H1 (cell line): ENCODE data around the gene SF3B1. TPM values are rescaled to one million over a fixed set of nuclear protein-coding genes. Genes with fewer than 3 reads are reported as not detected.

Experiments used
- CTCF ChIA-PET: fragments of 300-600 bp; sonication (Branson Sonifier 250); formaldehyde crosslinking; loops from one replicate; lab custom pipeline; 2021; ENCODE audit not compliant: partially characterized antibody; lab: Charles Lee
- POLR2A ChIA-PET: fragments of 300-600 bp; sonication (Branson Sonifier 250); formaldehyde crosslinking; loops from one replicate; lab custom pipeline; 2021; ENCODE audit warnings: inconsistent platforms; ENCODE audit not compliant: partially characterized antibody; lab: Charles Lee
- DNase-seq, 2 experiments: peaks; one replicate each; pipeline versions ENCODE4 v3.0.0 to v3.0.0-alpha.2; 2010 to 2022; ENCODE audit warnings: low spot score in 2 of 2, low read depth in 1 of 2, mixed read lengths in 1 of 2
- FAIRE-seq: peaks from 2 replicates; lab custom pipeline; 2011; peaks lifted over from hg19 to GRCh38; lab: Jason Lieb, UNC
- H2AFZ ChIP-seq: 2 replicates; pipeline ENCODE4 v1.8.1; 2012; ENCODE audit warnings: low read length, inconsistent platforms
- H2AK5ac ChIP-seq: 2 replicates; pipeline ENCODE4 v1.6.1; 2013; ENCODE audit warnings: low read depth, low read length
- H2BK120ac ChIP-seq: replicated peaks from 2 replicates; pipeline ENCODE3; 2013; ENCODE audit warnings: low read depth, low read length, inconsistent platforms
- H2BK12ac ChIP-seq: 2 replicates; pipeline ENCODE4 v1.6.1; 2013; ENCODE audit warnings: low read depth, low read length
- H2BK15ac ChIP-seq: 2 replicates; pipeline ENCODE4 v1.6.1; 2013; ENCODE audit warnings: low read length
- H2BK20ac ChIP-seq: 2 replicates; pipeline ENCODE4 v1.6.1; 2013; ENCODE audit warnings: low read length
- H2BK5ac ChIP-seq: 2 replicates; pipeline ENCODE4 v1.6.1; 2013; ENCODE audit warnings: low read depth, low read length
- H3K14ac ChIP-seq: 2 replicates; pipeline ENCODE4 v1.6.1; 2013; ENCODE audit warnings: inconsistent platforms; ENCODE audit not compliant: insufficient read length
- H3K18ac ChIP-seq: 2 replicates; pipeline ENCODE4 v1.6.1; 2013; ENCODE audit warnings: low read length; ENCODE audit errors: extremely low read depth
- H3K23ac ChIP-seq: 2 replicates; pipeline ENCODE4 v1.6.1; 2013; ENCODE audit warnings: inconsistent platforms; ENCODE audit not compliant: insufficient read length
- H3K23me2 ChIP-seq: 2 replicates; pipeline ENCODE4 v1.6.1; 2013; ENCODE audit warnings: low read depth, low read length
- H3K27ac ChIP-seq: 2 replicates; pipeline ENCODE4 v1.6.1; 2011; ENCODE audit warnings: low read depth, low read length, inconsistent platforms
- H3K27me3 ChIP-seq, 4 experiments: replicated peaks in 1 of 4; 1 replicate in 1 of 4; 2 replicates in 3 of 4; pipeline versions ENCODE4 v1.6.1 to v1.8.1; 2011 to 2013; ENCODE audit warnings: low read length in 3 of 4, mild to moderate bottlenecking in 3 of 4, inconsistent platforms in 2 of 4, mixed read lengths in 2 of 4, moderate library complexity in 1 of 4; ENCODE audit not compliant: control insufficient read depth in 3 of 4, insufficient read depth in 3 of 4; ENCODE audit errors: extremely low read depth in 1 of 4
- H3K36me3 ChIP-seq, 4 experiments: 2 replicates each; pipeline versions ENCODE4 v1.6.1 to v1.8.1; 2011 to 2013; ENCODE audit warnings: mild to moderate bottlenecking in 4 of 4, low read length in 3 of 4, moderate library complexity in 2 of 4, control low read depth in 1 of 4, inconsistent platforms in 1 of 4; ENCODE audit not compliant: insufficient read depth in 4 of 4, control insufficient read depth in 2 of 4
- H3K4ac ChIP-seq: replicated peaks from 2 replicates; pipeline ENCODE3; 2013; ENCODE audit warnings: low read length, low read depth, mixed read lengths, inconsistent platforms; ENCODE audit not compliant: insufficient read length
- H3K4me1 ChIP-seq, 4 experiments: replicated peaks in 1 of 4; 1 replicate in 1 of 4; 2 replicates in 3 of 4; pipeline versions ENCODE4 v1.6.1 to v1.8.1; 2011 to 2013; ENCODE audit warnings: low read length in 3 of 4, inconsistent platforms in 2 of 4, mixed read lengths in 1 of 4; ENCODE audit not compliant: insufficient read depth in 4 of 4, control insufficient read depth in 3 of 4
- H3K4me2 ChIP-seq, 2 experiments: 2 replicates each; pipeline versions ENCODE4 v1.6.1 to v1.8.1; 2011 to 2013; ENCODE audit warnings: low read depth in 2 of 2, low read length in 2 of 2, control low read depth in 1 of 2, inconsistent platforms in 1 of 2, mild to moderate bottlenecking in 1 of 2; ENCODE audit not compliant: insufficient read depth in 1 of 2
- H3K4me3 ChIP-seq, 4 experiments: fragments of 200-600, 300-600 bp in 1 of 4; sonication (generic), shearing (Covaris generic), sonication (Bioruptor Twin) in 1 of 4; 2 replicates each; pipeline versions ENCODE4 v1.5.1 to v1.8.1; 2011 to 2016; ENCODE audit warnings: low read length in 4 of 4, low read depth in 3 of 4, control low read depth in 2 of 4, inconsistent platforms in 2 of 4, mild to moderate bottlenecking in 2 of 4, mixed read lengths in 1 of 4, moderate library complexity in 1 of 4; ENCODE audit not compliant: insufficient read depth in 2 of 4; ENCODE audit errors: extremely low read depth in 1 of 4
- H3K56ac ChIP-seq: replicated peaks from 2 replicates; pipeline ENCODE3; 2013; ENCODE audit warnings: low read depth, mild to moderate bottlenecking, mixed read lengths, low read length, inconsistent platforms; ENCODE audit not compliant: insufficient read length
- H3K79me1 ChIP-seq: 2 replicates; pipeline ENCODE4 v1.6.1; 2013; ENCODE audit warnings: low read depth, low read length, control low read depth
- H3K79me2 ChIP-seq, 2 experiments: 2 replicates each; pipeline versions ENCODE4 v1.6.1 to v1.8.1; 2012 to 2013; ENCODE audit warnings: low read length in 2 of 2, mild to moderate bottlenecking in 2 of 2, inconsistent platforms in 1 of 2; ENCODE audit not compliant: insufficient read depth in 2 of 2, control insufficient read depth in 1 of 2
- H3K9ac ChIP-seq, 4 experiments: replicated peaks in 1 of 4; 1 replicate in 1 of 4; 2 replicates in 3 of 4; pipeline versions ENCODE4 v1.6.1 to v1.8.1; 2011 to 2013; ENCODE audit warnings: low read depth in 3 of 4, low read length in 3 of 4, control low read depth in 2 of 4, mild to moderate bottlenecking in 2 of 4, moderate library complexity in 2 of 4, inconsistent platforms in 1 of 4; ENCODE audit errors: extremely low read depth in 1 of 4
- H3K9me3 ChIP-seq, 2 experiments: 2 replicates each; pipeline versions ENCODE4 v1.6.1 to v1.8.1; 2012 to 2013; ENCODE audit warnings: mild to moderate bottlenecking in 2 of 2, moderate library complexity in 2 of 2, control low read depth in 1 of 2, inconsistent platforms in 1 of 2, low read depth in 1 of 2, low read length in 1 of 2, mixed read lengths in 1 of 2; ENCODE audit not compliant: insufficient read depth in 2 of 2
- H4K20me1 ChIP-seq, 2 experiments: replicated peaks in 1 of 2; 2 replicates each; pipeline versions ENCODE3 to v1.8.1; 2011 to 2013; ENCODE audit warnings: inconsistent platforms in 2 of 2, low read length in 2 of 2, mild to moderate bottlenecking in 1 of 2; ENCODE audit not compliant: insufficient read depth in 2 of 2, control insufficient read depth in 1 of 2
- H4K5ac ChIP-seq: 2 replicates; pipeline ENCODE4 v1.6.1; 2013; ENCODE audit warnings: low read length, low read depth, mixed read lengths, inconsistent platforms; ENCODE audit not compliant: insufficient read length
- H4K8ac ChIP-seq: 2 replicates; pipeline ENCODE4 v1.8.0; 2013; ENCODE audit warnings: mild to moderate bottlenecking, moderate library complexity, low read length, inconsistent platforms; ENCODE audit not compliant: insufficient read depth; ENCODE audit errors: extremely low read depth
- H4K91ac ChIP-seq: replicated peaks from 2 replicates; pipeline ENCODE3; 2013; ENCODE audit warnings: low read length, mixed read lengths, inconsistent platforms; ENCODE audit not compliant: insufficient read length
- CHD1 ChIP-seq: IDR thresholded peaks from 2 replicates; pipeline ENCODE4 v1.6.1; 2012; ENCODE audit warnings: low read depth, low read length, improper control_type of control experiment
- HDAC2 ChIP-seq, 2 experiments: fragments of 300-600 bp in 1 of 2; sonication (generic) in 1 of 2; IDR thresholded peaks; 2 replicates each; pipeline ENCODE4 v1.6.1; 2011 to 2012; ENCODE audit warnings: low read depth in 2 of 2, low read length in 2 of 2, mild to moderate bottlenecking in 2 of 2, moderate library complexity in 2 of 2, borderline replicate concordance in 1 of 2, inconsistent platforms in 1 of 2
- RNF2 ChIP-seq: fragments of 200-900, 300-1000 bp; sonication (generic); IDR thresholded peaks from 2 replicates; pipeline ENCODE4 v1.7.1; 2016; ENCODE audit warnings: borderline replicate concordance, low read depth, mild to moderate bottlenecking, antibody characterized with exemption, low read length; ENCODE audit not compliant: poor library complexity, severe bottlenecking; ENCODE audit errors: missing control alignments
- SP2 ChIP-seq: IDR thresholded peaks from 2 replicates; pipeline ENCODE4 v1.6.1; 2012; ENCODE audit warnings: mild to moderate bottlenecking, low read length, inconsistent platforms
- YY1 ChIP-seq: IDR thresholded peaks from 2 replicates; pipeline ENCODE4 v1.6.1; 2011; ENCODE audit warnings: low read depth, mild to moderate bottlenecking, low read length
- WGBS, 2 experiments: shearing (Covaris generic) in 1 of 2; methylation state at CpG; one replicate each; pipeline versions ENCODE4 v1.1.6 to v1.1.7; 2013 to 2015; ENCODE audit warnings: low lambda C conversion rate in 2 of 2, mixed read lengths in 2 of 2, inconsistent platforms in 1 of 2, low coverage in 1 of 2, missing lambda C conversion rate in 1 of 2; ENCODE audit not compliant: insufficient replicate concordance in 2 of 2, insufficient coverage in 1 of 2, insufficient read length in 1 of 2; ENCODE audit errors: extremely low coverage in 1 of 2, missing lambda C conversion rate in 1 of 2; 5-methylcytosine and 5-hydroxymethylcytosine counted together
- polyA plus RNA-seq, 7 experiments: library from polyadenylated mRNA; depleted of rRNA in 3 of 7; stranded (reverse) in 5 of 7; unstranded in 2 of 7; fragments of >200 nt in 5 of 7; fragments of 200-250 nt in 2 of 7; gene quantifications; 1 replicate in 5 of 7; 2 replicates in 1 of 7; 4 replicates in 1 of 7; pipeline versions ENCODE4 v1.2.1 to v1.2.3, GENCODE V29; 2011 to 2013; ENCODE audit warnings: missing spikeins in 2 of 7, mixed read lengths in 2 of 7
- total RNA-seq: library from RNA; stranded (reverse); fragmentation: NEBNext Ultra II Directional; extraction: Animal tissue kit (Norgen Biotek cat#: 25700); gene quantifications from 2 replicates; pipeline ENCODE4 v1.2.1, GENCODE V29; 2021

The SF3B1 gene
- total and polyA plus RNA-seq, 2 of the 8 experiments (the other 6 are each of a cell fraction or from before 2014, with no cell fraction given): 320 to 403 TPM

- H2BK20ac ChIP-seq: no peak overlapping the region
- no peak overlapping the region for H3K14ac ChIP-seq
- H2BK12ac ChIP-seq: no peak overlapping the region
- H4K8ac ChIP-seq: no peak overlapping the region; the same call in 1 of the 2 replicates
- H3K27ac ChIP-seq: no peak overlapping the region
- WGBS, 2 experiments: 94% methylated on average over 3 of the region's 3 CpGs; no CpG with 5 or more reads in 1 of the 2 experiments
- no peak overlapping the region for H2AFZ ChIP-seq
- H2BK15ac ChIP-seq: no peak overlapping the region
- H4K5ac ChIP-seq: no peak overlapping the region
- ChIA-PET CTCF (interaction anchor here (1.6 kb wide), 1 partner anchor 20 kb away, joined by 3 read pairs; no protein-coding TSS in a partner anchor), POLR2A (interaction anchor here (1.1 to 6.3 kb wide), 4 partner anchors 9 to 21 kb away, joined by 3 to 37 read pairs (median 4); partner anchors contain the start of genes HSPD1 and HSPE1)
- no peak overlapping the region for H3K4ac ChIP-seq
- H3K18ac ChIP-seq: no peak overlapping the region
- no peaks in the 10 kb centered on the region for H4K20me1 ChIP-seq
- H2AK5ac ChIP-seq: no peak overlapping the region
- H2BK120ac ChIP-seq: no peak overlapping the region
- no peaks in the 10 kb centered on the region for H3K27me3 ChIP-seq
- H3K4me2 ChIP-seq: no peak overlapping the region
- no peak overlapping the region for H3K9ac ChIP-seq
- H3K79me2 ChIP-seq: no peaks in the 10 kb centered on the region
- H2BK5ac ChIP-seq: no peak overlapping the region
- no peaks in the 10 kb centered on the region for H3K79me1 ChIP-seq
- no peaks in the 10 kb centered on the region for H3K9me3 ChIP-seq
- no peaks in the 10 kb centered on the region for H3K4me1 ChIP-seq
- H4K91ac ChIP-seq: no peak overlapping the region
- H3K23ac ChIP-seq: no peak overlapping the region
- no peaks in the 10 kb centered on the region for H3K23me2 ChIP-seq
- H3K56ac ChIP-seq: no peak overlapping the region
- FAIRE-seq: no peak
- DNase-seq: no peak
- no peak overlapping the region for H3K4me3 ChIP-seq
- peaks cover 0 to 17% (median 6%) of the 10 kb centered on the region in 4 experiments; a peak in 5 of 8 replicates for H3K36me3 ChIP-seq
- no peak for TF ChIP-seq RNF2
- no peak for TF ChIP-seq SP2
- TF ChIP-seq YY1: no peak
- no peak for TF ChIP-seq HDAC2 (IDR thresholded peaks at IDR 0.05; ENCODE audit: borderline replicate concordance in 1 of 2, low read depth in 2 of 2, low read length in 2 of 2)
- TF ChIP-seq CHD1: no peak
Measured at GRCh38 chr2:197477797-197478196, 43.0 kb upstream of the SF3B1 start.
